SK-N-SH (cell line): Measurements from ENCODE around the gene SLC16A11. TPM values are rescaled to one million over a fixed set of nuclear protein-coding genes. Genes with fewer than 3 reads are reported as not detected.

Experiments
- CTCF ChIA-PET: fragments of 300-600, 350-600 bp; formaldehyde crosslinking; extraction: SDS; loops from one replicate; lab custom pipeline; 2021; lab: Yijun Ruan, JAX
- POLR2A ChIA-PET: fragments of 350-600 bp; sonication (Branson Sonifier 250); formaldehyde crosslinking; extraction: SDS; loops from one replicate; lab custom pipeline; 2020; ENCODE audit warnings: antibody characterized with exemption, inconsistent platforms; lab: Yijun Ruan, JAX
- DNase-seq: peaks from one replicate; pipeline ENCODE4 v3.0.0; 2012
- H2AFZ ChIP-seq: fragments of 200-600 bp; sonication (generic); 2 replicates; pipeline ENCODE4 v1.8.1; 2016; ENCODE audit warnings: antibody characterized with exemption, mild to moderate bottlenecking, low read depth
- H3F3A ChIP-seq: fragments of 200-600 bp; sonication (generic); replicated peaks from 2 replicates; pipeline ENCODE3; 2016; ENCODE audit warnings: antibody characterized with exemption, mild to moderate bottlenecking; ENCODE audit not compliant: insufficient read depth
- H3K27ac ChIP-seq, 2 experiments: fragments of 200-500 bp in 1 of 2; fragments of 200-600 bp in 1 of 2; sonication (Bioruptor generic) in 1 of 2; sonication (generic), shearing (Covaris generic) in 1 of 2; 2 replicates each; pipeline versions ENCODE4 v1.5.1 to v1.6.1; 2014 to 2016; ENCODE audit warnings: low read depth in 2 of 2, inconsistent platforms in 1 of 2, low read length in 1 of 2, mild to moderate bottlenecking in 1 of 2, mixed read lengths in 1 of 2
- H3K27me3 ChIP-seq: fragments of 200-600 bp; sonication (generic), shearing (Covaris generic); 2 replicates; pipeline ENCODE4 v1.6.1; 2016; ENCODE audit warnings: mixed run types; ENCODE audit not compliant: insufficient read depth
- H3K36me3 ChIP-seq, 2 experiments: fragments of 200-500 bp in 1 of 2; fragments of 200-600 bp in 1 of 2; sonication (Bioruptor generic) in 1 of 2; sonication (generic) in 1 of 2; replicated peaks in 1 of 2; 2 replicates each; pipeline versions ENCODE3 to v1.5.1; 2014 to 2016; ENCODE audit warnings: low read length in 1 of 2, mild to moderate bottlenecking in 1 of 2; ENCODE audit not compliant: insufficient read depth in 2 of 2, control insufficient read depth in 1 of 2
- H3K4me1 ChIP-seq, 2 experiments: fragments of 200-500 bp in 1 of 2; fragments of 200-600 bp in 1 of 2; sonication (Bioruptor generic) in 1 of 2; sonication (generic), shearing (Covaris generic) in 1 of 2; 2 replicates each; pipeline versions ENCODE4 v1.5.1 to v1.6.1; 2014 to 2016; ENCODE audit warnings: low read depth in 1 of 2, low read length in 1 of 2, mixed run types in 1 of 2; ENCODE audit not compliant: insufficient read depth in 2 of 2, control insufficient read depth in 1 of 2
- H3K4me2 ChIP-seq: fragments of 200-600 bp; sonication (generic), shearing (Covaris generic); 2 replicates; pipeline ENCODE4 v1.6.1; 2017; ENCODE audit warnings: mixed run types
- H3K4me3 ChIP-seq, 2 experiments: fragments of 200-500 bp in 1 of 2; fragments of 200-600 bp in 1 of 2; sonication (Bioruptor generic) in 1 of 2; sonication (generic), shearing (Covaris generic) in 1 of 2; 2 replicates each; pipeline versions ENCODE4 v1.5.1 to v1.8.1; 2014 to 2016; ENCODE audit warnings: low read depth in 2 of 2, inconsistent platforms in 1 of 2, low read length in 1 of 2, mild to moderate bottlenecking in 1 of 2, mixed read lengths in 1 of 2, moderate library complexity in 1 of 2
- H3K79me2 ChIP-seq: fragments of 200-600 bp; sonication (generic); 2 replicates; pipeline ENCODE4 v1.8.1; 2017; ENCODE audit warnings: mild to moderate bottlenecking; ENCODE audit not compliant: insufficient read depth
- H3K9ac ChIP-seq: fragments of 200-600 bp; sonication (generic); 2 replicates; pipeline ENCODE4 v1.6.1; 2017; ENCODE audit warnings: mixed run types
- H3K9me2 ChIP-seq: fragments of 200-600 bp; sonication (generic); 2 replicates; pipeline ENCODE4 v1.6.1; 2017; ENCODE audit warnings: mixed run types
- H3K9me3 ChIP-seq: fragments of 200-600 bp; sonication (generic); 2 replicates; pipeline ENCODE4 v1.6.1; 2017; ENCODE audit warnings: mixed run types, mild to moderate bottlenecking, moderate library complexity
- H4K20me1 ChIP-seq: fragments of 200-600 bp; sonication (generic); 2 replicates; pipeline ENCODE4 v1.6.1; 2017; ENCODE audit warnings: mild to moderate bottlenecking, mixed run types; ENCODE audit not compliant: insufficient read depth
- CHD2 ChIP-seq: fragments of 150-350 bp; IDR thresholded peaks from 2 replicates; pipeline ENCODE4 v1.6.1; 2018; ENCODE audit warnings: low read length; ENCODE audit not compliant: partially characterized antibody
- FOSL2 ChIP-seq: IDR thresholded peaks from 2 replicates; pipeline ENCODE4 v1.4.0; 2012; ENCODE audit warnings: low read depth, mild to moderate bottlenecking, moderate library complexity, borderline replicate concordance
- MXI1 ChIP-seq: IDR thresholded peaks from 2 replicates; pipeline ENCODE4 v1.6.1; 2012; ENCODE audit warnings: mild to moderate bottlenecking, low read depth, low read length, improper control_type of control experiment
- NRF1 ChIP-seq: IDR thresholded peaks from 2 replicates; pipeline ENCODE4 v1.6.1; 2012; ENCODE audit warnings: low read depth, mild to moderate bottlenecking, low read length
- POLR2AphosphoS5 ChIP-seq: IDR thresholded peaks from 2 replicates; pipeline ENCODE4 v1.6.1; 2012; ENCODE audit warnings: low read depth, low read length
- RFX5 ChIP-seq: IDR thresholded peaks from 2 replicates; pipeline ENCODE4 v1.6.1; 2012; ENCODE audit warnings: mild to moderate bottlenecking, improper control_type of control experiment, low read length
- SIN3A ChIP-seq: IDR thresholded peaks from 2 replicates; pipeline ENCODE4 v1.6.1; 2012; ENCODE audit warnings: low read depth, mild to moderate bottlenecking, low read length, moderate library complexity, borderline replicate concordance
- TAF1 ChIP-seq: IDR thresholded peaks from 2 replicates; pipeline ENCODE4 v1.6.1; 2012; ENCODE audit warnings: low read depth, mild to moderate bottlenecking, low read length, moderate library complexity, borderline replicate concordance
- TCF12 ChIP-seq: IDR thresholded peaks from 2 replicates; pipeline ENCODE4 v1.4.0; 2012
- TEAD4 ChIP-seq: IDR thresholded peaks from 2 replicates; pipeline ENCODE4 v1.4.0; 2012; ENCODE audit warnings: mild to moderate bottlenecking, borderline replicate concordance; ENCODE audit not compliant: insufficient read depth
- YY1 ChIP-seq: IDR thresholded peaks from 2 replicates; pipeline ENCODE4 v1.4.0; 2012; ENCODE audit warnings: low read depth, mild to moderate bottlenecking
- ZBTB33 ChIP-seq: IDR thresholded peaks from 2 replicates; pipeline ENCODE4 v1.4.0; 2012; ENCODE audit warnings: low read depth, borderline replicate concordance
- WGBS: methylation state at CpG from one replicate; pipeline ENCODE4 v1.1.6; 2017; ENCODE audit warnings: low lambda C conversion rate; 5-methylcytosine and 5-hydroxymethylcytosine counted together
- polyA plus RNA-seq, 3 experiments: library from polyadenylated mRNA; depleted of rRNA; stranded (reverse); fragments of >200 nt; gene quantifications; 2 replicates each; pipeline ENCODE4 v1.2.3, GENCODE V29; 2012
- TF ChIP-seq, protein P1 (sequence below): fragments of 200-600 bp; sonication (generic); IDR thresholded peaks from 2 replicates; pipeline ENCODE4 v1.6.1; 2017; ENCODE audit warnings: antibody characterized with exemption, mild to moderate bottlenecking, moderate library complexity
- TF ChIP-seq, protein P2 (sequence below): IDR thresholded peaks from 2 replicates; pipeline ENCODE4; 2012

The SLC16A11 gene
- polyA plus RNA-seq, 1 of the 3 experiments (the other 2 are of a cell fraction) = 0.12 TPM

DNA sequence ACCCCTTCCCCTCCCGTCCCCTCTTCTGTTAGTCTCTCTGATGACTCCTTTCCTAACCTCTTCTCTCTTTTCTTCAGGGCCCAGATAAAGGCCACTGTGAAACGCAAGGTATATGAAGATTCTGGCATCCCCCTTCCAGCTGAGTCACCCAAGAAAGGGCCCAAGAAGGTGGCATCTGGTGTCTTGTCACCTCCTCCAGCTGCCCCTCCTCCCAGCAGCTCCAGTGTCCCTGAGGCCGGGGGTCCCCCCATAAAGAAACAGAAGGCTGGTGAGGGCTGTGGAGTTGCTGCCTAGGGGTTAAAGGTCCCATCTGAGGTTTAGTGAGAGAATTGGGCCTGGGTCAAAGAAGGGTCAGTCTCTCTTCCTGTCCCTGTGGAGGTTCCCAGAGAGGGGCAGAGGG is 27.5 kb downstream of the SLC16A11 start:
- no peaks in the 10 kb centered on the region for H3K9me2 ChIP-seq
- H3K79me2 ChIP-seq = peaks cover 26% of the 10 kb centered on the region
- no peaks in the 10 kb centered on the region for H3K27me3 ChIP-seq
- POLR2A ChIA-PET = no interaction called here
- no peak overlapping the region for H3K4me2 ChIP-seq
- H3K27ac ChIP-seq = no peak overlapping the region; a peak in 1 of 4 replicates
- CTCF ChIA-PET = interaction anchor here (1.4 to 1.9 kb wide), 3 partner anchors 16 to 102 kb away, joined by 3 to 9 read pairs (median 7); no protein-coding TSS in a partner anchor
- no peak overlapping the region for H3K9ac ChIP-seq
- H4K20me1 ChIP-seq = no peaks in the 10 kb centered on the region
- DNase-seq = no peak
- H3K4me3 ChIP-seq = no peak overlapping the region
- H3K36me3 ChIP-seq = peaks cover 0 to 7% of the 10 kb centered on the region in 2 experiments
- peaks cover 5 to 32% of the 10 kb centered on the region in 2 experiments; a peak in 2 of 4 replicates for H3K4me1 ChIP-seq
- no peaks in the 10 kb centered on the region for H3K9me3 ChIP-seq
- H2AFZ ChIP-seq = no peak overlapping the region
- peaks cover 24% of the 10 kb centered on the region for H3F3A ChIP-seq
- WGBS = 100% methylated on average over 3 of the region's 3 CpGs
- TF ChIP-seq FOSL2 (no peak), TEAD4 (no peak), MXI1 (no peak), RFX5 (no peak), NRF1 (no peak), POLR2AphosphoS5 (no peak), YY1 (no peak), SIN3A (no peak), CHD2 (no peak), TAF1 (no peak), TCF12 (no peak)
- TF ChIP-seq, protein P1, sequence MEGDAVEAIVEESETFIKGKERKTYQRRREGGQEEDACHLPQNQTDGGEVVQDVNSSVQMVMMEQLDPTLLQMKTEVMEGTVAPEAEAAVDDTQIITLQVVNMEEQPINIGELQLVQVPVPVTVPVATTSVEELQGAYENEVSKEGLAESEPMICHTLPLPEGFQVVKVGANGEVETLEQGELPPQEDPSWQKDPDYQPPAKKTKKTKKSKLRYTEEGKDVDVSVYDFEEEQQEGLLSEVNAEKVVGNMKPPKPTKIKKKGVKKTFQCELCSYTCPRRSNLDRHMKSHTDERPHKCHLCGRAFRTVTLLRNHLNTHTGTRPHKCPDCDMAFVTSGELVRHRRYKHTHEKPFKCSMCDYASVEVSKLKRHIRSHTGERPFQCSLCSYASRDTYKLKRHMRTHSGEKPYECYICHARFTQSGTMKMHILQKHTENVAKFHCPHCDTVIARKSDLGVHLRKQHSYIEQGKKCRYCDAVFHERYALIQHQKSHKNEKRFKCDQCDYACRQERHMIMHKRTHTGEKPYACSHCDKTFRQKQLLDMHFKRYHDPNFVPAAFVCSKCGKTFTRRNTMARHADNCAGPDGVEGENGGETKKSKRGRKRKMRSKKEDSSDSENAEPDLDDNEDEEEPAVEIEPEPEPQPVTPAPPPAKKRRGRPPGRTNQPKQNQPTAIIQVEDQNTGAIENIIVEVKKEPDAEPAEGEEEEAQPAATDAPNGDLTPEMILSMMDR = no peak

- TF ChIP-seq ZBTB33 = 0 out of 2 replicates have a peak, but pooled peaks have one; percentile 7
- TF ChIP-seq, protein P2, sequence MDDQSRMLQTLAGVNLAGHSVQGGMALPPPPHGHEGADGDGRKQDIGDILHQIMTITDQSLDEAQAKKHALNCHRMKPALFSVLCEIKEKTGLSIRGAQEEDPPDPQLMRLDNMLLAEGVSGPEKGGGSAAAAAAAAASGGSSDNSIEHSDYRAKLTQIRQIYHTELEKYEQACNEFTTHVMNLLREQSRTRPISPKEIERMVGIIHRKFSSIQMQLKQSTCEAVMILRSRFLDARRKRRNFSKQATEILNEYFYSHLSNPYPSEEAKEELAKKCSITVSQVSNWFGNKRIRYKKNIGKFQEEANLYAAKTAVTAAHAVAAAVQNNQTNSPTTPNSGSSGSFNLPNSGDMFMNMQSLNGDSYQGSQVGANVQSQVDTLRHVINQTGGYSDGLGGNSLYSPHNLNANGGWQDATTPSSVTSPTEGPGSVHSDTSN = no peak; the same call in 1 of the 2 replicates
- H3K79me2 ChIP-seq = peaks cover 37% of the 10 kb centered on the region
- peaks cover 12% of the 10 kb centered on the region for H3F3A ChIP-seq
- H3K4me2 ChIP-seq = peak overlapping the region; percentile 83
- H3K4me1 ChIP-seq = peaks cover 12 to 39% of the 10 kb centered on the region in 2 experiments; a peak in 3 of 4 replicates
- H3K36me3 ChIP-seq = peaks cover 0 to 7% of the 10 kb centered on the region in 2 experiments
- H3K9me2 ChIP-seq = no peaks in the 10 kb centered on the region
- no peaks in the 10 kb centered on the region for H3K9me3 ChIP-seq
- H3K4me3 ChIP-seq = peak overlapping the region; percentile 78 to 85
- H2AFZ ChIP-seq = peak overlapping the region; percentile 20; the same call in 1 of the 2 replicates
- ChIA-PET CTCF (interaction anchor here (0.6 to 1.9 kb wide), 5 partner anchors 8 to 101 kb away, joined by 3 to 9 read pairs (median 5); partner anchors contain the start of gene BCL6B), POLR2A (no interaction called here)
- H3K27me3 ChIP-seq = no peaks in the 10 kb centered on the region
- no peak for DNase-seq
- WGBS = 36% methylated on average over 35 of the region's 56 CpGs
- H4K20me1 ChIP-seq = no peaks in the 10 kb centered on the region
- H3K9ac ChIP-seq = peak overlapping the region; percentile 97
- H3K27ac ChIP-seq = peak overlapping the region; percentile 95
Observed at GRCh38 chr17:7014995-7015958, 28.6 kb downstream of the SLC16A11 start.
